Astrocyte (in vitro differentiated cells and primary cell): ENCODE measurements around the gene PFKFB2. TPM values are rescaled to one million over a fixed set of nuclear protein-coding genes. Genes with fewer than 3 reads are reported as not detected.

Experiments
- DNase-seq: peaks from one replicate; pipeline ENCODE4 v3.0.0-alpha.2; 2010; ENCODE audit warnings: low read depth
- FAIRE-seq: peaks from 2 replicates; lab custom pipeline; 2011; peaks lifted over from hg19 to GRCh38; lab: Jason Lieb, UNC
- H2AFZ ChIP-seq: 2 replicates; pipeline ENCODE4 v1.6.0; 2012; ENCODE audit warnings: low read depth, low read length, inconsistent platforms
- H3K27ac ChIP-seq: 2 replicates; pipeline ENCODE4 v1.5.1; 2011; ENCODE audit warnings: low read depth, low read length, inconsistent platforms
- H3K27me3 ChIP-seq: 2 replicates; pipeline ENCODE4 v1.6.0; 2011; ENCODE audit warnings: low read length, inconsistent platforms; ENCODE audit not compliant: insufficient read depth
- H3K36me3 ChIP-seq: 2 replicates; pipeline ENCODE4 v1.5.1; 2011; ENCODE audit warnings: low read length, inconsistent platforms; ENCODE audit not compliant: insufficient read depth
- H3K4me1 ChIP-seq: 2 replicates; pipeline ENCODE4 v1.5.1; 2011; ENCODE audit warnings: low read length, inconsistent platforms; ENCODE audit not compliant: insufficient read depth
- H3K4me2 ChIP-seq: 2 replicates; pipeline ENCODE4 v1.6.0; 2012; ENCODE audit warnings: low read length, inconsistent platforms
- H3K4me3 ChIP-seq: 2 replicates; pipeline ENCODE4 v1.5.1; 2011; ENCODE audit warnings: low read depth, mild to moderate bottlenecking, low read length, inconsistent platforms; ENCODE audit not compliant: insufficient read depth
- H3K79me2 ChIP-seq: 2 replicates; pipeline ENCODE4 v1.6.0; 2012; ENCODE audit warnings: mild to moderate bottlenecking, low read length, inconsistent platforms; ENCODE audit not compliant: insufficient read depth
- H3K9ac ChIP-seq: 2 replicates; pipeline ENCODE4 v1.6.0; 2012; ENCODE audit warnings: mild to moderate bottlenecking, low read length, inconsistent platforms
- H3K9me3 ChIP-seq: 2 replicates; pipeline ENCODE4 v1.5.1; 2012; ENCODE audit warnings: low read depth, mild to moderate bottlenecking, low read length, inconsistent platforms; ENCODE audit not compliant: insufficient read depth
- H4K20me1 ChIP-seq: 2 replicates; pipeline ENCODE4 v1.6.0; 2012; ENCODE audit warnings: low read length, inconsistent platforms; ENCODE audit not compliant: insufficient read depth
- H3K27ac Mint-ChIP-seq: one replicate; pipeline ENCODE4 v1.8.0; 2021; ENCODE audit warnings: mild to moderate bottlenecking, mixed read lengths; ENCODE audit not compliant: unreplicated experiment
- H3K27me3 Mint-ChIP-seq: one replicate; pipeline ENCODE4 v1.8.0; 2021; ENCODE audit warnings: low read depth, mixed read lengths; ENCODE audit not compliant: unreplicated experiment
- H3K36me3 Mint-ChIP-seq: one replicate; pipeline ENCODE4 v1.8.0; 2021; ENCODE audit warnings: low read depth, mixed read lengths; ENCODE audit not compliant: unreplicated experiment
- H3K4me1 Mint-ChIP-seq: one replicate; pipeline ENCODE4 v1.8.0; 2021; ENCODE audit warnings: low read depth, mixed read lengths; ENCODE audit not compliant: unreplicated experiment
- H3K4me3 Mint-ChIP-seq: one replicate; pipeline ENCODE4 v1.8.0; 2021; ENCODE audit warnings: mild to moderate bottlenecking, moderate library complexity, mixed read lengths; ENCODE audit not compliant: unreplicated experiment
- H3K9me3 Mint-ChIP-seq: one replicate; pipeline ENCODE4 v1.8.0; 2021; ENCODE audit warnings: mild to moderate bottlenecking, mixed read lengths; ENCODE audit not compliant: unreplicated experiment
- CTCF ChIP-seq: IDR thresholded peaks from 2 replicates; pipeline ENCODE4 v1.5.1; 2011; ENCODE audit warnings: low read depth, mild to moderate bottlenecking, inconsistent platforms, low read length, moderate library complexity; ENCODE audit not compliant: insufficient read depth
- EZH2 ChIP-seq: IDR thresholded peaks from 2 replicates; pipeline ENCODE4 v1.6.1; 2012; ENCODE audit warnings: mild to moderate bottlenecking, low read length, inconsistent platforms; ENCODE audit not compliant: insufficient read depth
- total RNA-seq: library from RNA; stranded (reverse); gene quantifications from 2 replicates; pipeline ENCODE4 v1.2.1, GENCODE V29; 2021

PFKFB2 gene
- total RNA-seq, 1 donor from 2014 or later, result 6.2 TPM

DNA sequence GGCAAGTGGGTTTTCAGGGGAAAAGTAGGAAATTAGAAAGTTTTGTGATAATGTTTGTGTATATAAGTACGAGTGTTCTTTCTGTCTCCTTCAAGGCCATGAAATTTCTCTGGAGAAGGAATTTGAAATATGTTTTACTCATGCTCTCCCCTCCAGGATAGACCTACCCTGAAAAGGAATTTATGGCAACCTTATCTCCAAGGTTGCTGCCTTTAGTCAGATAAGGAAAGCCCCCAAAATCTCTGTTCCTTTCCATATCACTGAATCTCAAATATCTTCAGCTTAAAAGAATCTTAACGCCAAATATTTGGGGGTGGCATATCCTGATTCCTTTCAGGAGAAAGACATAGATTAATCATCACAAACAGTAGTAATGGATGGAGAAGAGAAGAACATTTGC lies 35.1 kb downstream of the PFKFB2 start:
- Histone ChIP-seq H3K4me2 (peak overlapping the region; percentile 10), H3K36me3 (no peaks in the 10 kb centered on the region)
- no peaks in the 10 kb centered on the region for H3K36me3 Mint-ChIP-seq

GRCh38 chr1:207088701-207089626 lies 35.9 kb downstream of the PFKFB2 start, which contains the start of gene C4BPB:
Gene C4BPB, plus strand, starts transcription at chr1:207088860. Its CDS starts 672 bp downstream, at chr1:207089532.
- H3K9ac ChIP-seq, result no peak within 1 kb of the TSS
- H3K9me3 Mint-ChIP-seq, result no peaks in the 10 kb centered on the region
- DNase-seq (peak; percentile 16), FAIRE-seq (no peak)
- H3K4me1 Mint-ChIP-seq, result peaks cover 43% of the 10 kb centered on the region
- H3K4me2 ChIP-seq, result peak within 1 kb of the TSS; percentile 10
- H3K4me1 ChIP-seq, result peaks cover 3% of the 10 kb centered on the region
- no peaks in the 10 kb centered on the region for H3K9me3 ChIP-seq
- no peaks in the 10 kb centered on the region for H3K79me2 ChIP-seq
- no peak within 1 kb of the TSS for H3K4me3 Mint-ChIP-seq
- H3K36me3 ChIP-seq, result no peaks in the 10 kb centered on the region
- no peak for TF ChIP-seq CTCF
- TF ChIP-seq EZH2, result no peak
- no peaks in the 10 kb centered on the region for H3K27me3 ChIP-seq
- no peaks in the 10 kb centered on the region for H3K36me3 Mint-ChIP-seq
- H4K20me1 ChIP-seq, result no peaks in the 10 kb centered on the region
- no peak within 1 kb of the TSS for H2AFZ ChIP-seq
- H3K27ac Mint-ChIP-seq, result peak within 1 kb of the TSS; percentile 84
- H3K27me3 Mint-ChIP-seq, result no peaks in the 10 kb centered on the region
- no peak within 1 kb of the TSS for H3K4me3 ChIP-seq
- H3K27ac ChIP-seq, result no peak within 1 kb of the TSS

More for the DNA sequence above, 35.1 kb downstream of the PFKFB2 start:
- no peaks in the 10 kb centered on the region for H3K27me3 ChIP-seq
- H3K27ac ChIP-seq, result no peak overlapping the region
- Mint-ChIP-seq H3K27me3 (no peaks in the 10 kb centered on the region), H3K4me1 (peaks cover 44% of the 10 kb centered on the region), H3K4me3 (no peak overlapping the region), H3K27ac (peak overlapping the region; percentile 84), H3K9me3 (no peaks in the 10 kb centered on the region)
- DNase-seq, result peak; percentile 54
- TF ChIP-seq EZH2 (no peak), CTCF (no peak)
- no peaks in the 10 kb centered on the region for H3K79me2 ChIP-seq
- no peak for FAIRE-seq
- H4K20me1 ChIP-seq, result no peaks in the 10 kb centered on the region
- H3K9me3 ChIP-seq, result no peaks in the 10 kb centered on the region
- H3K4me3 ChIP-seq, result no peak overlapping the region
- peaks cover 3% of the 10 kb centered on the region for H3K4me1 ChIP-seq
- no peak overlapping the region for H3K9ac ChIP-seq
- no peak overlapping the region for H2AFZ ChIP-seq
